ENCODE data around the gene TECPR2. TPM values are rescaled to one million over a fixed set of nuclear protein-coding genes. Genes with fewer than 3 reads are reported as not detected.

The TECPR2 gene
- total and polyA plus RNA-seq, 3 experiments from 2014 or later, result 4.5 to 11.6 (median 8.4) TPM

DNA sequence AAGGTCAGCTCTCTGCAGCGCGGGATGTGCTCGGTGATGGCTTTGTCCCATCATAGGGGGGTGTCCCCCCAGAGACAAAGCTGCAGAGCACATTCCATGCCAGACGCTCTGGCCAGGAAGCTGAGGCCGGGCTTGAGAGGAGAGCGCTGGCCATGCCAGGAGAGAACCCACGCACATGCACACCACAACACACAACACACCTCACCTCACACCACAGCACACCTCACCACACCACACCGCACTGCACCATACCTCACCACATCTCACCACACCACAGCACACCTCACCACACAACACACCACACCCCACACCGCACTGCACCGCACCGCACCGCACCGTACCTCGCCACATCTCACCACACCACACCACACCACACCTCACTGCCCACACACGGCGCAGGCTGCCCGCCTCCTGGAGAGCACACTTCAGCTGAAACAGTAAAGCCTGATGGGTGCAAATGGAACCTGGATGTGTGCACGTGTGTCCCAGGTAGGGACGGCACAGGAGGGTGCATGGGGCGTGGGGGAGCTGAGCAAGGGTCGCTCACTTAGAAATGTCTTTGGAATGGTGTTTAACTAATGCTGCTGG is 136.0 kb downstream of the TECPR2 start:
- no peak overlapping the region for H3K4me3 Mint-ChIP-seq
- no peaks in the 10 kb centered on the region for H3K27me3 Mint-ChIP-seq
- Histone ChIP-seq H3K27me3 (ENCODE audit: insufficient read depth, low read length, poor library complexity, severe bottlenecking) (no peaks in the 10 kb centered on the region), H3K9me3 (ENCODE audit: low read length) (no peaks in the 10 kb centered on the region), H3K27ac (ENCODE audit: low read depth, low read length) (no peak overlapping the region), H3K4me3 (ENCODE audit: low read length) (no peak overlapping the region), H3K36me3 (ENCODE audit: insufficient read depth, low read length) (no peaks in the 10 kb centered on the region), H3K4me1 (ENCODE audit: insufficient read depth, low read length) (no peaks in the 10 kb centered on the region)
- POLR2A ChIA-PET, result no interaction called here
- no peaks in the 10 kb centered on the region for H3K9me3 Mint-ChIP-seq
- CTCF ChIA-PET, result no interaction called here
- DNase-seq, result no peak
- H3K27ac Mint-ChIP-seq, result peak overlapping the region in 3 of 8 donors; percentile 44 to 97 (median 92)
- H3K4me1 Mint-ChIP-seq, result peaks cover 4 to 15% (median 9%) of the 10 kb centered on the region in 3 donors
- peaks cover 0 to 18% (median 3%) of the 10 kb centered on the region in 3 donors for H3K36me3 Mint-ChIP-seq

DNA sequence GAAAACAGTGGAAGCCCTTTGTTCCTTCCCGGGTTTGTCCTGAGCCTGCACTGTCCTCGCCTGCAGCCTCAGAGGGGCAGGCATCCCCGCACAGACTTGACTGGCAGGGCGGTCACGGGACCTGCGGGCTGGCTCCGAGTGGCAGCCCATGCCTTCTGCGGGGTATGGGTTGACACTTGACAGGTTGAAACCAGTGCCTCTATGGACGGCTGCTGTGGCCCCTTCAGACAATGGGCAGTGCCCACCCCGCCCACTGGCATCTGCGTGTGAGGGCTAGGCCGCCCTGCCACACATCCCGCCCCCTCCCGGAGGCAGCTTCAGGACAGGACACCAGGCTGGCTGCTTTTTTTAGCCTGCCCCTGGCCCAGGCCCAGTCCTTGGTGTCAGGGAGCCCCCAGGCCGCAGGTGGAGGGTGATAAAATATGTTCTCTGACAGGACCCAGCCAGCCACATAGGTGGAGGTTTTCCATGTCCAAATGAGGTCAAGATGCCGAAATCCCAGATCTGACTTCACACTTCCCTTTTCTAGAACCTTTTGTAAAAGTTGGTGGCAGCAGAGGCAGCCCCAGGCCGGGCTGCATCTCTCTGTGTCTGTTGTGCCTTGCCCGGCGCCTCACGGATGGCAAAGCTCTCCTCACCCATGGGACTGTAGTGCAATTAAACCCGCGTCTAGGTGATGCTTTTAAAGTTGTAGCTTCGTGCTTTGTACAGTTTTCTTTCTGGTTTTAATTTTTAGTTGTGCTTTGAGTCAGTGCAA is 136.8 kb downstream of the TECPR2 start:
- POLR2A ChIA-PET, result no interaction called here

DNA sequence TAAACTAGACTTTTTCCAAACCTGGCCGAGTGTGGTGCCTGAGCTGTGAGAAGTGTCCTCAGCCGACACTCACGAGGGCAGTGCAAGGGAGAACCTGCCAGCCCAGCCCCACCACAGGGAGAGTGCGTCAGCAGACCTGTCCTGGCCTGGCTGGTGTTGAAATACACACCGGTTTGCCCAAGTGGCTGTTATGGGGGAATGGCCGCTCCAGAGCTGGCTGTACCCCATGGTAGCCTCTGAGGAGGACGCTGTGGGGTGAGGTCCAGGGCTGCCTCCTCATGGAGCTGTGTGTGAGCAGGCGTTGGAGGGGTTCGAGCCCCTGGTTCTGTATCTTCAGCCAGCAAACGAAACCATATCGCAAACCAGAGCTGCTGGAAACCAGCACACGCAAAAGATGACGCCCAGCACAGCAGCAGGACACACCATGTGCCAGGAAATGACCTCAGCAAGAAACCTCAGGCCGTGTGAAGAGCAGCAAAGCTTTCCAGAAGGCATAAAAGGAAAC is 137.5 kb downstream of the TECPR2 start:
- H3K27ac Mint-ChIP-seq, result peak overlapping the region; percentile 56 to 89 (median 76)
- ChIA-PET POLR2A (no interaction called here), CTCF (interaction anchor here (1.0 to 1.4 kb wide), 2 partner anchors 19 to 62 kb away, joined by 4 to 6 read pairs; no protein-coding TSS in a partner anchor)
- peaks cover 4 to 15% (median 9%) of the 10 kb centered on the region in 3 donors for H3K4me1 Mint-ChIP-seq
- no peak overlapping the region for H3K4me3 ChIP-seq (ENCODE audit: low read length)
- no peaks in the 10 kb centered on the region for H3K9me3 Mint-ChIP-seq
- H3K27ac ChIP-seq (ENCODE audit: low read depth, low read length), result no peak overlapping the region
- no peak for DNase-seq
- no peaks in the 10 kb centered on the region for H3K4me1 ChIP-seq (ENCODE audit: insufficient read depth, low read length)
- H3K9me3 ChIP-seq (ENCODE audit: low read length), result no peaks in the 10 kb centered on the region
- H3K4me3 Mint-ChIP-seq, result peak overlapping the region in 1 of 7 donors; percentile 50
- no peaks in the 10 kb centered on the region for H3K27me3 ChIP-seq (ENCODE audit: insufficient read depth, low read length, poor library complexity, severe bottlenecking)
- no peaks in the 10 kb centered on the region for H3K36me3 ChIP-seq (ENCODE audit: insufficient read depth, low read length)
- no peaks in the 10 kb centered on the region for H3K27me3 Mint-ChIP-seq
- peaks cover 0 to 18% (median 3%) of the 10 kb centered on the region in 3 donors for H3K36me3 Mint-ChIP-seq

More for the DNA sequence above, 136.8 kb downstream of the TECPR2 start:
- no peak overlapping the region for H3K4me3 ChIP-seq (ENCODE audit: low read length)
- CTCF ChIA-PET, result interaction anchor here (1.0 to 1.4 kb wide), 2 partner anchors 19 to 61 kb away, joined by 4 to 6 read pairs; no protein-coding TSS in a partner anchor
- no peaks in the 10 kb centered on the region for H3K27me3 ChIP-seq (ENCODE audit: insufficient read depth, low read length, poor library complexity, severe bottlenecking)
- no peaks in the 10 kb centered on the region for H3K36me3 ChIP-seq (ENCODE audit: insufficient read depth, low read length)
- H3K9me3 Mint-ChIP-seq, result no peaks in the 10 kb centered on the region
- H3K27me3 Mint-ChIP-seq, result no peaks in the 10 kb centered on the region
- H3K4me1 ChIP-seq (ENCODE audit: insufficient read depth, low read length), result no peaks in the 10 kb centered on the region
- H3K4me3 Mint-ChIP-seq, result no peak overlapping the region
- DNase-seq, result no peak
- peak overlapping the region in 7 of 8 donors; percentile 10 to 92 (median 85) for H3K27ac Mint-ChIP-seq
- H3K4me1 Mint-ChIP-seq, result peaks cover 4 to 15% (median 9%) of the 10 kb centered on the region in 3 donors
- H3K36me3 Mint-ChIP-seq, result peaks cover 0 to 18% (median 3%) of the 10 kb centered on the region in 3 donors
- H3K9me3 ChIP-seq (ENCODE audit: low read length), result no peaks in the 10 kb centered on the region
- no peak overlapping the region for H3K27ac ChIP-seq (ENCODE audit: low read depth, low read length)

- H3K27me3 Mint-ChIP-seq, result no peaks in the 10 kb centered on the region
- H3K9me3 Mint-ChIP-seq, result no peaks in the 10 kb centered on the region
- ChIA-PET CTCF (interaction anchor here (1.0 to 1.4 kb wide), 2 partner anchors 18 to 63 kb away, joined by 4 to 6 read pairs; no protein-coding TSS in a partner anchor), POLR2A (no interaction called here)
- H3K4me3 Mint-ChIP-seq, result peak overlapping the region in 1 of 7 donors; percentile 50
- Histone ChIP-seq H3K27me3 (ENCODE audit: insufficient read depth, low read length, poor library complexity, severe bottlenecking) (no peaks in the 10 kb centered on the region), H3K36me3 (ENCODE audit: insufficient read depth, low read length) (no peaks in the 10 kb centered on the region), H3K27ac (ENCODE audit: low read depth, low read length) (no peak overlapping the region), H3K9me3 (ENCODE audit: low read length) (no peaks in the 10 kb centered on the region), H3K4me1 (ENCODE audit: insufficient read depth, low read length) (no peaks in the 10 kb centered on the region), H3K4me3 (ENCODE audit: low read length) (no peak overlapping the region)
- H3K27ac Mint-ChIP-seq, result peak overlapping the region in 7 of 8 donors; percentile 56 to 89 (median 76)
- no peak for DNase-seq
- H3K36me3 Mint-ChIP-seq, result peaks cover 0 to 18% (median 3%) of the 10 kb centered on the region in 3 donors
- peaks cover 4 to 15% (median 9%) of the 10 kb centered on the region in 3 donors for H3K4me1 Mint-ChIP-seq
These were observed 138.0 kb downstream of the TECPR2 start for GRCh38 chr14:102500713-102501112.

- no peak for DNase-seq
- Histone ChIP-seq H3K9me3 (ENCODE audit: low read length) (no peaks in the 10 kb centered on the region), H3K4me3 (ENCODE audit: low read length) (no peak overlapping the region), H3K36me3 (ENCODE audit: insufficient read depth, low read length) (no peaks in the 10 kb centered on the region), H3K4me1 (ENCODE audit: insufficient read depth, low read length) (no peaks in the 10 kb centered on the region), H3K27me3 (ENCODE audit: insufficient read depth, low read length, poor library complexity, severe bottlenecking) (no peaks in the 10 kb centered on the region), H3K27ac (ENCODE audit: low read depth, low read length) (no peak overlapping the region)
- Mint-ChIP-seq H3K27ac (peak overlapping the region in 3 of 8 donors; percentile 17 to 66 (median 38)), H3K4me1 (peaks cover 4 to 15% (median 9%) of the 10 kb centered on the region in 3 donors), H3K9me3 (no peaks in the 10 kb centered on the region), H3K4me3 (no peak overlapping the region), H3K27me3 (no peaks in the 10 kb centered on the region), H3K36me3 (peaks cover 0 to 18% (median 3%) of the 10 kb centered on the region in 3 donors)
- ChIA-PET CTCF (interaction anchor here (0.6 to 1.0 kb wide), 2 partner anchors 14 to 63 kb away, joined by 3 read pairs; no protein-coding TSS in a partner anchor), POLR2A (no interaction called here)
These were observed 139.1 kb downstream of the TECPR2 start for GRCh38 chr14:102501751-102502315.

DNA sequence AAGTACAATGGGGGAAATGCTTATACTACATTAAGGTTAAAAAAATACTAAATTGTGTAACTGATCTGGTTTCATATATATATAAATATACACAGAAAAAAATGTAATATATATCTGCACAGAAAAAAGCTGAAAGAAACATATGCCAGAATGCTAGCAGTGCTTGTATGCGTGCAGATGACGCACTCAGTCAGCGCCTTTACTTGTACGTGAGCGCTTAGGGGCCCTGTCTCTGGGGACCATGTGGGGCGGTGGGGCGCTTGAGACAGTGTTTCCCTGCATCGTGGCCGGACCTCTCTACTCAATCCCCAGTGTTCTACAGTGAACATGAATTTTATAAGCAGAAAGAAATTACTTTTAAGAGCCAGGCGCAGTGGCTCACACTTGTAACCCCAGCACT is 139.8 kb downstream of the TECPR2 start:
- Mint-ChIP-seq H3K27me3 (no peaks in the 10 kb centered on the region), H3K4me1 (peaks cover 4 to 15% (median 9%) of the 10 kb centered on the region in 3 donors), H3K9me3 (no peaks in the 10 kb centered on the region), H3K27ac (peak overlapping the region in 1 of 8 donors; percentile 66), H3K4me3 (no peak overlapping the region), H3K36me3 (peaks cover 0 to 18% (median 3%) of the 10 kb centered on the region in 3 donors)
- ChIA-PET CTCF (no interaction called here), POLR2A (no interaction called here)
- DNase-seq, result no peak
- H3K27ac ChIP-seq (ENCODE audit: low read depth, low read length), result no peak overlapping the region
- H3K27me3 ChIP-seq (ENCODE audit: insufficient read depth, low read length, poor library complexity, severe bottlenecking), result no peaks in the 10 kb centered on the region
- no peaks in the 10 kb centered on the region for H3K4me1 ChIP-seq (ENCODE audit: insufficient read depth, low read length)
- H3K36me3 ChIP-seq (ENCODE audit: insufficient read depth, low read length), result no peaks in the 10 kb centered on the region
- no peaks in the 10 kb centered on the region for H3K9me3 ChIP-seq (ENCODE audit: low read length)
- H3K4me3 ChIP-seq (ENCODE audit: low read length), result no peak overlapping the region

DNA sequence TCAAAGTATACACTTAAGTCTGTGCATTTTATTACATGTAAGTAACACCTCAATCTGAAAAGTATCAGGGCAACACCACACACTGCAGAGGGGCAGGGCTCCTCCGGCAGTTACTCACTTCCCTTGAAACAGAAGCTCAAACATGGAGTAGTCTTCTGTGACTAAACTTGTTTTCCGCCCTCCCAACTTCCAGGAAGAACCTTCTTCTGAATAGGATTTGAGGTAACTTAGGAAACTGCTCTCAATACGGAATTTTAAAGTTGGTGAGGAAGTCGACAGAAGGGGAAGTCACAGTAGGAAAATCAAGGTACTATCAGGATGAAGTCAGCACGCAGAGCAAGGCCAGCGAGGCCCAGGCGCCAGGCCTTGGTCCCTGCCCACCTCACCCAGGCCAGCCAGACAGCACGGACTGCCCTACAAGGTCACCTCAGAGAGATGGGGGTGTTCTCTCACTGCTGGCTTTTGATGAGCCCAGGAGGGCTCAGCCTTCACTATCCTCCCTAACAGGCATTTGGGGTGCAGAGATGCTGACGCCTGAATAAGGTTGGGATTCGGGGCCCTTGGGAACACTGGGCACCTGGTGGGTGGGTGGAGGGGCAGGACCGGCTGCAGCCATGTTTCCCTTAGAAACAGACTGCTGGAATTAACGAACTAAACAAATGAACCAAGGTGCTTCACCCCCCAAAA is 141.0 kb downstream of the TECPR2 start:
- Mint-ChIP-seq H3K9me3 (no peaks in the 10 kb centered on the region), H3K27me3 (no peaks in the 10 kb centered on the region), H3K36me3 (peaks cover 0 to 8% (median 1%) of the 10 kb centered on the region in 3 donors), H3K27ac (peak overlapping the region in 2 of 8 donors; percentile 33 to 87), H3K4me1 (peaks cover 6 to 18% (median 9%) of the 10 kb centered on the region in 3 donors), H3K4me3 (peak overlapping the region in 1 of 7 donors; percentile 51)
- Histone ChIP-seq H3K36me3 (ENCODE audit: insufficient read depth, low read length) (no peaks in the 10 kb centered on the region), H3K4me3 (ENCODE audit: low read length) (no peak overlapping the region), H3K4me1 (ENCODE audit: insufficient read depth, low read length) (no peaks in the 10 kb centered on the region), H3K9me3 (ENCODE audit: low read length) (no peaks in the 10 kb centered on the region), H3K27ac (ENCODE audit: low read depth, low read length) (no peak overlapping the region), H3K27me3 (ENCODE audit: insufficient read depth, low read length, poor library complexity, severe bottlenecking) (no peaks in the 10 kb centered on the region)
- ChIA-PET POLR2A (no interaction called here), CTCF (no interaction called here)
- DNase-seq, result no peak

Data from CD8-positive, alpha-beta memory T cell (primary cell).